SK-N-SH (cell line): Measurements from ENCODE around the gene MKS1.

Source experiments
- CHD2 ChIP-seq: fragments of 150-350 bp; IDR thresholded peaks from 2 replicates; pipeline ENCODE4 v1.6.1; 2018; ENCODE audit warnings: low read length; ENCODE audit not compliant: partially characterized antibody
- CTCF ChIP-seq: fragments of 200-600 bp; sonication (generic); IDR thresholded peaks from 2 replicates; pipeline ENCODE4 v1.6.1; 2017; ENCODE audit warnings: antibody characterized with exemption, mild to moderate bottlenecking, moderate library complexity
- FOXJ3 ChIP-seq: sonication (generic); formaldehyde crosslinking; IDR thresholded peaks from 2 replicates; pipeline ENCODE4 v1.5.1; 2020; ENCODE audit warnings: mild to moderate bottlenecking, missing genetic modification reagents
- MEF2A ChIP-seq: IDR thresholded peaks from 2 replicates; pipeline ENCODE4 v1.4.0; 2012; ENCODE audit warnings: low read depth, borderline replicate concordance
- REST ChIP-seq: IDR thresholded peaks from 2 replicates; pipeline ENCODE4 v1.6.1; 2012; ENCODE audit warnings: mild to moderate bottlenecking, low read depth, low read length, moderate library complexity
- USF2 ChIP-seq: fragments of 150-350 bp; IDR thresholded peaks from 2 replicates; pipeline ENCODE4 v1.6.1; 2017; ENCODE audit warnings: antibody characterized with exemption, low read length, low read depth, borderline replicate concordance

- TF ChIP-seq CTCF (no peak), CHD2 (no peak), FOXJ3 (CRISPR knock-in tag) (no peak), MEF2A (no peak), REST (no peak), USF2 (no peak)
These were observed 29.9 kb upstream of the MKS1 start for GRCh38 chr17:58248955-58249269.
